HAP-1 (cell line): ENCODE results near the gene WNT9A.
"Not testable (repeated sequence)": the region's sequence is repeated elsewhere in the genome, so short reads cannot be mapped to it uniquely, and the experiment has no call there.

Experiments used
- DNase-seq, 2 experiments: peaks; one replicate each; pipeline ENCODE4 v3.0.0-alpha.2; 2016 to 2020; ENCODE audit warnings: low spot score in 2 of 2
- H3K27me3 ChIP-seq: fragments of 250-450 bp; sonication (Bioruptor Pico); 2 replicates; pipeline ENCODE4 v1.5.1; 2020; ENCODE audit warnings: low read depth, mild to moderate bottlenecking, moderate library complexity
- H3K36me3 ChIP-seq: fragments of 250-450 bp; sonication (Bioruptor Pico); replicated peaks from 2 replicates; pipeline ENCODE4 v1.5.1; 2020; ENCODE audit warnings: mild to moderate bottlenecking
- H3K4me1 ChIP-seq: fragments of 250-450 bp; sonication (Bioruptor Pico); 2 replicates; pipeline ENCODE4 v1.5.1; 2020; ENCODE audit warnings: mild to moderate bottlenecking
- H3K4me3 ChIP-seq: fragments of 250-450 bp; sonication (Bioruptor Pico); 2 replicates; pipeline ENCODE4 v1.5.1; 2020; ENCODE audit warnings: mild to moderate bottlenecking, moderate library complexity
- H3K9me3 ChIP-seq: fragments of 250-450 bp; sonication (Bioruptor Pico); 2 replicates; pipeline ENCODE4 v1.5.1; 2020; ENCODE audit warnings: mild to moderate bottlenecking, moderate library complexity
- in situ Hi-C: fragments of 300-500 bp; cut with MboI; formaldehyde crosslinking; loops from 3 replicates; pipeline ENCODE4 v1.14.3; 2020; ENCODE audit warnings: low sequenced_read_pairs, inconsistent platforms, mixed read lengths

WNT9A gene

DNA sequence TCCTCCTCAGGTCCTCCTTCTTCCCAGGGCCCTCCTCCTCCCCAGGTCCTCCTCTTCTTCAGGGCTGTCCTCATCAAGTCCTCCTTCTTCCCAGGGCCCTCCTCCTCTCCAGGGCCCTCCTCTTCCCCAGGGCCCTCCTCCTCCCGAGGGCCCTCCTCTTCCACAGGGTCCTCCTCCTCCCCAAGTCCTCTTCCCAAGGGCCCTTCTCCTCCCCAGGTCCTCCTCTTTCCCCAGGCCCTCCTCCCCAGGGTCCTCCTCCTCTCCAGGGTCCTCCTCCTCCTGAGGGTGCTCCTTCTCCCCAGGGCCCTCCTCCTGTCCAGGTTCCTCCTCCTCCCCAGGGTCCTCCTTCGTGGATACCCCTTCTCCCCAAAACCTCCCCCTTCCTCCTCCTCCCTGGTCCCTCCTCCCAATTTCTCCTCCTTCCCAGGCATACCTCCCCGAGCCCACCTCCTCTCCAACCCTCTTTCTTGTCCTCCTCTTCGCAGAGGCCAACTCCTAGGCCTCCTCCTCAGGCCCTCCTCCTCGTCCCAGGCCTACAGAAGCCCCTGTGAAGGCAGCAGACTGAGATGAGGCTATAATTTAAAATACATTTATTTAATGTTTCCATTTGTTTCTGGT lies 29.5 kb downstream of the WNT9A start:
- H3K9me3 ChIP-seq = no peaks in the 10 kb centered on the region
- no peak overlapping the region for H3K4me3 ChIP-seq
- no peaks in the 10 kb centered on the region for H3K36me3 ChIP-seq
- in situ Hi-C loops = no loop called here
- H3K4me1 ChIP-seq = no peaks in the 10 kb centered on the region
- H3K27me3 ChIP-seq = no peaks in the 10 kb centered on the region
- DNase-seq = no peak

DNA sequence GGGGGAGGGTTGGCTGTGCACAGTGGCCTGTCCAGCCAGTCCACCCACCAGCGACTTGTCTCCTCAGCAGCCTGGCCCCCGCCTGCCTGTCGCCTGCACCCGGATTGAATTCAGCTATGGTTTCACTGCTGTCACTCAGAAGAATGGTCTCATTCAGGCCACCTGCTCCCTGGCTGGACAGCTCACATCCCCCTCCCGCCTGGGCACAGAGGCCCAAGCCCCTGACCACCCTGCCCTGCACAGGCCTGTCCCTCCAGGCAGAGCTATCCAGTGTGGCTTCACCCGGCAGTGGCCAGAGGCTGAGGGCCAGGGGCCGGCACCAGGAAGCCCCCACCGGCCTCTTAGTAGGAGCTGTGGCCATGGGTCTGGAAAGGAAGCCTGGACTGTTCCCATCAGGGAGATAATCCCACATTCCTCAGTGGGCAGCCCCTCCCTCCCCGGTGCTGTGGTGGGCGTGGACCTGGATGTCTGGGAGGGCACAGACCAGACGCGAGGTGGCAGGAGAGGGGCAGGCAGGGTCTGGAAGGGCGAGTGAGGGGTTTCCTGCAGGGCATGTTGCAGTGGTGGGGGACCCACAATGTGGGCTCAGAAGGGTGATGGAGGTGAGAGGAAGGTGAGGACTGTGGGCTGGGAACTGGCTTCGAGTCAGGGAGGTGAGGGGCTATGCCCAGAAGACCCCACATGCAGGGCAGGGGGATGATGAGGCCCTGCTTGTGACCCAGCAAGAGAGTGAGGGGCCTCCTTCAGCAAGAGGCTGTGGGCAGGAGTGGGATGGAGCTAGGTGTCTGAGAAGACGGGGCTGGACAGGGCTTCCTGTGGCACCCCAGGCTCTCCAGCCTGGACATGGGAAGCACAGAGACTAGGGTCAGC lies 30.4 kb downstream of the WNT9A start:
- Histone ChIP-seq H3K4me1 (no peaks in the 10 kb centered on the region), H3K27me3 (no peaks in the 10 kb centered on the region), H3K4me3 (no peak overlapping the region), H3K36me3 (no peaks in the 10 kb centered on the region), H3K9me3 (no peaks in the 10 kb centered on the region)
- DNase-seq = peak in 1 of 2 experiments; percentile 30
- in situ Hi-C loops = no loop called here

DNA sequence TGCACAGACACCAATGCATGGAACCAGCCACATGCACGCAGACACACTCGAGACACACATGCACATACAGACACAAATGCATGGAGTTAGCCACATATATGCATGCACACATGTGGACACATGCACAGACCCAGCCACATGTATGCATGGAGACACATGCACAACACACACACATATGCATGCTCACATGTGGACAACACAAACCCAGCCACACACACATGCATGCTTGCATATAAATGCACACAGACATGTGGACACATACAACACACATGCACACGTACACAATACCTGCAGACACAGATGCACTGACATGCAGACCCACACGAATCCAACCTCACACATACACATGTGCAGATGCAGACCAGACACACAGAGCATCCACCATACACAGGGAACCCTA lies 31.1 kb downstream of the WNT9A start:
- in situ Hi-C loops = no loop called here
- DNase-seq = no peak
- Histone ChIP-seq H3K36me3 (no peaks in the 10 kb centered on the region), H3K27me3 (no peaks in the 10 kb centered on the region), H3K4me1 (no peaks in the 10 kb centered on the region), H3K9me3 (no peaks in the 10 kb centered on the region), H3K4me3 (no peak overlapping the region)

DNA sequence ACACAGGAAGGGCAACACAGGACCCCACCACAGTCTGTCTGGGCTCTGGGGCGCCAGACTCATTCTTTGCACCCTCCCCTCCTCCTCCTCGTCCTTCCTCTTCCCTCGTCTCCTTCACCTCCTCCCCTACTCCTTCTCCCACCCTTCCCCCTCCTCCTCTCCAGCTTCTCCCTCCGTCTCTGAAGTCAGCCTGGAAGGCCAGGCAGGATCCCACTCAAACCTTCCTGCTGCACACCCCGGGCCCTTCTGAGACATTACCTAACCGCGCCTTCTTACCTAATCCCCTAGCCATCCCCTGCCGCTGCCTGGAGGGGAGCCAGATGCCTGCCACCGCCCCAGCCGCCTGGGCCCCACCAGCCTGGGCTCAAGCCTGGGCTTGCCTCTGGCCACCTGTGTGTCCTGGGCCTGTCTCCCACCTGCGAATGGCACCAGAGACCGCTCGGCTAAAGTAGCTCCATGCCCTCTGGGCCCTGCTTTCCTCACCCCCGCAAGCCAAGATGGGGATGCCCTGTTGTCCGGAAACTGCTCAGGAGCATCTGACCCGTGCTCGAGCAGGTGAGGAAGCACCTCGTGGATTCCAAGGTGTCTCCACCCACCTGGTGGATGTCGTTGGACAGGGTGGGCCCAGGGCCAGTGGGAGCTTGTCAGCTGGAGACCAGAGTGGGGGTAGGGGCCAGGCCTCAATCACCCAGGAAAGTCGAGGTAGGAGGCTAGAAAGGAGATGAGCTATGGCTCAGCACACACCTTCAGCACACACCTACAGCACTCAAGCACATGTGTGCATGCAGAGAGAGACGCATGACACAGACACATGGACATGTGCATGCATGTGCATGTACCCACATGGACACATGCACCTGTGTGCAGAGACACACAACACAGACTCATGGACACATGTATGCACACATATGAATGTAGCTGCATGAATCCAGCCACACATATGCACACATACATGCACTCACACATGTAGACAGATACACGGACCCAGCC lies 31.9 kb downstream of the WNT9A start:
- H3K4me3 ChIP-seq = no peak overlapping the region
- no peaks in the 10 kb centered on the region for H3K36me3 ChIP-seq
- H3K27me3 ChIP-seq = no peaks in the 10 kb centered on the region
- in situ Hi-C loops = no loop called here
- H3K9me3 ChIP-seq = no peaks in the 10 kb centered on the region
- H3K4me1 ChIP-seq = no peaks in the 10 kb centered on the region
- DNase-seq = no peak

DNA sequence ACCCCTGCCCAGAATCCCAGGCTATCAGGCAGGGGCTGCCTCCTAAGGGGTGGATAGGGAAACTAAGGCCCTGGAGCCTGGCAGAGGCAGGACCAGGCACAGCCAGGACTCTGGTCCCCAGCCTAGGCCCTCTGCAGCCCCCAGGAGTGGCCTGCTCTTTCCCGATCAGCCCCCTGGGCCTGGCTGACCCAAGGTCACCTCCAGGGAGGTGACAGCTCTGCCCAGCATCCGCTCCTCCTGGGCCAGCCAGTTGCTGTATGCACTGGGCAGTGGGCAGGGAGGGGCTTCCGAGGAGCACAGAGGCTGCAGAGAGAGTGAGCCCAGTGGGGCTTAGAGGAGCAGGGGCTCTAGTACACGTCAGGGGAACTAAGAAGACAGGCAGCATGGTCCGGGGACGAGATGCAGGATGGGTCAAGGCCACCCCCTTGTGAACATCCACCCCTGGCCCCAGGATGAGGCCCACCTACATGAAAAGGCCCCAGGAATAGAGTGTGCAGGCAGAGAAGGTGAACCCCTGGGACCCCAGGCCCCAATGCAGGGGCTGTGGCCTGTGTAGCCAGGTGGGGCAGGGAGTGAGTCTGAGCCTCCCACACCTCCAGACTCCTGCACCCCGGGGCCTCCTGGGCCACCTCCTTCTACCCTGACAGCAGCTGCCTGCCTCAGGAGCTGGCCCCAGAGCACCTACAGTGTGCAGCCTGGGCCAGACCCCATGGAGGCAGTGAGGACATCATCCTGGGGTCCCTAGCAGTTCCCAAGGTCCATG lies 32.8 kb downstream of the WNT9A start:
- in situ Hi-C loops = no loop called here
- Histone ChIP-seq H3K4me1 (no peaks in the 10 kb centered on the region), H3K4me3 (no peak overlapping the region), H3K36me3 (no peaks in the 10 kb centered on the region), H3K9me3 (no peaks in the 10 kb centered on the region), H3K27me3 (no peaks in the 10 kb centered on the region)
- DNase-seq = no peak

DNA sequence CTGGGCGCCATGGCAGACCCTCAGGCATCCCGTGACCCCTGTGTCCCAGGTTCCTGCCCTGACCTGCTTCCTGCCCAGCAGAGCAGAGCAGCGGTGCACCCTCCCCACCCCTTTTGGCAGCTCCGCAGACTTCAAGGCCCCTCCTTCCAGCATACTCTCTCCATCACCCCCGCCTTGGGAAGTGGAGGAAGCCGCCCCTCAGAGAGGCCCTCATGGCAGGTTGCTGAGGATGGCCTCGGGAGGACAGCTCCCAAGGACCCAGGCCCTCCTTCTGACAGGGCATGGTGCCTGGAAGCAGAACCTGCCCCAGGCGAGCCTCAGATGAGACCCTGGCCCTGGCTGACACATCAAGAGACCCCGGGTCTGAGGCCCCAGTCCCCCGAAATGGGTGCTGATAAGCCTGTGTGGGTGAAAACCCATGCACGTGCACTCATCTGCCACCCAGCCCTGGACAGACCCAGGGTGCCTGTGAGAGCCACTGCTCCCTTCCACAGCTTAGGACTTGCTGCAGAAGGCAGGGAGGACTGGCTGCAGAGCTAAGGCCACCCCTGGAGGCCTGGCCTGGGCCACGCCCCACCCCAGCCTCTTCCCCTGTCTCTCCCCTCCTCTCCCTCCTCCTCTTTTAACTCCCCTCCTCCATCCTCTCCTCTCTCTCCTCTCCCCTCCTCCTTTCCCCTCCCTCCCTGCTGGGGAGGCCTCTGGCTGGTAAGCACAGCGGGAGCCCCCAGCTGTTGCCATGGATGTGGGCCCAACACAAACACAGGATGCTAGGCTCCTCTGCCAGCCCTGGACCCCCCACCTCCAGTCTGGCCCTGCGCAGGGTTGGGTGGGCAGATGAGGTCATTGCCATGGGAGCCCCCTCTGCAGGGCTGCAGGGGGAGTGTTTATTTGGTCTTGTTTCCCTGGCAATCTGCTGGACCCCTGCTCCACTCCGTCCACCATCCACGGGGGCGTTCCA lies 33.7 kb downstream of the WNT9A start:
- H3K36me3 ChIP-seq = no peaks in the 10 kb centered on the region
- no peak overlapping the region for H3K4me3 ChIP-seq
- in situ Hi-C loops = no loop called here
- H3K27me3 ChIP-seq = no peaks in the 10 kb centered on the region
- DNase-seq = no peak
- H3K9me3 ChIP-seq = no peaks in the 10 kb centered on the region
- H3K4me1 ChIP-seq = no peaks in the 10 kb centered on the region

DNA sequence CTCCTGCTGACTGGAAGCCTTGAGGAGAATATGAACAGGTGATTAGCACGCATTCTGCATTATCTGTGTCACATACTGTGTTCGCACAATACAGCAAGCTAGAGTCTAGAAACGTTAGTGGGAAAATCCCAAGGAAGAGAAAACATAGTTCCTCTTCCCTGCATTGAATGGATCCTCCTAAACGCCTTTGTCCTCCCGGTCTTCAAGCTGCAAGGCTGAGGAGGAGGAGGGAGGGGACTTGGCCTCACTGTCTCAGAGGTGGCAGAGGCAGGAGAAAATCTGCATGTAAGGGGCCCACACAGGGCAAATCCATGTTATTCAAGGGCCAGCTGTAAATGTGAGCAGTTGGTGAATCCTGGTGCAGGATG lies 34.4 kb downstream of the WNT9A start:
- H3K4me3 ChIP-seq = no peak overlapping the region
- no peaks in the 10 kb centered on the region for H3K9me3 ChIP-seq
- in situ Hi-C loops = no loop called here
- no peaks in the 10 kb centered on the region for H3K4me1 ChIP-seq
- no peaks in the 10 kb centered on the region for H3K36me3 ChIP-seq
- DNase-seq = no peak
- H3K27me3 ChIP-seq = no peaks in the 10 kb centered on the region

DNA sequence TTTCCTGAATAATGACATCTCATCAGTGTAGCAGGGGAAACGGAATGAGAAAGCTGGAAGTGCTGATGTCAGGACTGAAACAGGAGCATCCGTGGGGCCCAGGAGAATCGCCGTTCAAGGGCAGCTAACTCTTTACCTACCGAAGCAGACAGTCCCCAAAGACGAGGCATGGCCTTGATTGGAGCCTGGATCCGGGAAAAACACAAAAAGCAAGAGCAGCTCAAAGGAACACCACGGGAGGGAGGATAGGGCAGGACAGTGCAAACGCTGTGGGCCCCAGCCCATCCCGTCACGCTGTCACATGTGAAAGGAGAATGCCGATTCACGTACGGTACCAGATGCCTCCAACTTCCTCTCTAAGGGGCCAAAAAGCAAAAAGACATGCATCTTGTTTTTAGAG lies 34.9 kb downstream of the WNT9A start:
- Histone ChIP-seq H3K36me3 (no peaks in the 10 kb centered on the region), H3K27me3 (no peaks in the 10 kb centered on the region), H3K4me3 (no peak overlapping the region), H3K4me1 (no peaks in the 10 kb centered on the region), H3K9me3 (no peaks in the 10 kb centered on the region)
- no peak for DNase-seq
- in situ Hi-C loops = no loop called here

DNA sequence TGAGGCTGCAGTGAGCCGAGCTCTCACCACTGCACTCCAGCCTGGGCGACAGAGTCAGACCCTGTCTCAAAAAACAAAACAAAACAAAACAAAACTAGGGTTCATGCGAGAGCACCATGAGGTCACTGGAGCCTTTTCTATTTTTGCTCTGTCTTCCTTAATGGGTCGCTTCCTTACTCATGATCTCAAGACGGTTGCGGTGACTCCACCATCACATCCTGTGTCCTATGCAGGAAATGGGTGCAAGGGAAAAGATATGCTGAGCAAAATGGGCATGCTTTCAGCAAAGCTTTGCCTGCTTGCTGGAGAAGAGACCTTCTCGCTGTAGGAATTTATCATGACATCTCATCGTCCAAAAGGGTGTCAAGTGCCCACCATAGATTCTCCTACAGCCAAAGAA lies 36.4 kb downstream of the WNT9A start:
- in situ Hi-C loops = no loop called here
- no peak for DNase-seq
- Histone ChIP-seq H3K4me3 (no peak overlapping the region), H3K27me3 (no peaks in the 10 kb centered on the region), H3K36me3 (no peaks in the 10 kb centered on the region), H3K4me1 (no peaks in the 10 kb centered on the region), H3K9me3 (no peaks in the 10 kb centered on the region)

DNA sequence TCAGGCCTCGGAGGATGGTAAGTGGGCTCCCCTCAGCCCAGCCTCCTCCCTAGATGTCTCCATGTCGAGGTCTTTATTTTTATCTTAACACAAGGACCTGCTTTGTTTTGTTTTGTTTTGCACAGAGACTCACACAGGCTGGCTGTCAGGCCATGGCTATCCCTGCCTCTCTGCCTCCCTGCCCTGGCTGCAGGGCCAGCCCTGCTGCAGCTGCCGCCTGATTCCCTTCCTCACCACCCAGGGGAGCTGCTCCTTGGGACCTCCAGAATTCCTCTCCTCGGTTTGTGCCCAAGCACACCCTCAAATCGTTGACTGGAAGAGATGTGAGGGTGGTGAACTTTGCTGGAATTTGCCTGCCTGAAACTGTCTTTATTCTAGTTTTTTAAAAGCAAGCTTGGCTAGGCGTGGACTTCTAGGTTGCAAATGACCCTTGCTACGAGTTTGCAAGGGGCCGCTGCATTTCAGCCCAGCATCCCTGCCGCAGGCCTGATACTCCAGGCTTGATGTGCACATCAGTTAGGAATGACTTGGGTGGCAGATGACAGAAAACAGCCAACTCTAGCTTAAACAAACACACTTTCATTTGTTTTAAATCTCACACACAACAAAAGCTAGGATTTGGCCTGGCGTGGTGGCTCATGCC lies 37.1 kb downstream of the WNT9A start:
- in situ Hi-C loops = no loop called here

DNA sequence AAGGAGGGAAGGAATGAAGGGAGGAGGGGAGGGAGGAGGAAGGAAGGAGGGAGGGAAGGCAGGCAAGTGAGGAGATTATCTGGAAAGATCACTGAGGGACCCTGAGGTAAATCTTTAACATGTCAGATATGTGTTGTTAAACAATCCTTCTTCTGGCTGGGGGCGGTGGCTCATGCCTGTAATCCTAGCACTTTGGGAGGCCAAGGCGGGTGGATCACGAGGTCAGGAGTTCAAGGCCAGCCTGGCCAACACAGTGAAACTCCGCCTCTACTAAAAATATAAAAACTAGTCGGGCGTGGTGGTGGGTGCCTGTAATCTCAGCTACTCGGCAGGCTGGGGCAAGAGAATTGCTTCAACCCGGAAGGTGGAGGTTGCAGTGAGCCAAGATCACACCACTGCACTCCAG lies 37.8 kb downstream of the WNT9A start:
- DNase-seq, H3K4me1 ChIP-seq, in situ Hi-C loops, H3K36me3 ChIP-seq, H3K4me3 ChIP-seq, H3K9me3 ChIP-seq, H3K27me3 ChIP-seq: not testable (repeated sequence)

More for the DNA sequence above, 37.1 kb downstream of the WNT9A start:
- no peaks in the 10 kb centered on the region for H3K4me1 ChIP-seq
- no peak for DNase-seq
- H3K27me3 ChIP-seq = no peaks in the 10 kb centered on the region
- H3K9me3 ChIP-seq = no peaks in the 10 kb centered on the region
- no peak overlapping the region for H3K4me3 ChIP-seq
- no peaks in the 10 kb centered on the region for H3K36me3 ChIP-seq

DNA sequence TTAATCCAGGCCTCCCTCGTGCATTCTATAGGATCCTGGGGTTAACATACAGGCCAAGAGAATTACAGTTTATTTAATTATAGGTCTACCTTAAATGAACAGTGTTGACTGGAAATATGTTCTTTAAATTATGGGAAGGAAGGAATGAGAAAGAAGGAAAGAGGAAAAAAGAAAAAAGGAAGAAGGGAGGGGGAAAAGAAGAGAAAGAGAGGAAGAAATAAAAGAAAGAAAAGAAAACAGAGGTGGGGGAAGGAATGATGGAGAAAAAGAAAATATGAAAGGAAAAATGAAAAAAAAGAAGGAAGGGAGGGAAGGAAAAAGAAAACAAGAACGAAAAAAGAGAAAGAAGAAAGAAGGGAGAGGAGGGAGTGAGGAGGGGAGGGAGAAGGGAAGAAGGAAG lies 38.5 kb downstream of the WNT9A start:
- no peaks in the 10 kb centered on the region for H3K27me3 ChIP-seq
- no peak overlapping the region for H3K4me3 ChIP-seq
- no peak for DNase-seq
- in situ Hi-C loops = no loop called here
- H3K4me1 ChIP-seq = no peaks in the 10 kb centered on the region
- H3K36me3 ChIP-seq = no peaks in the 10 kb centered on the region
- H3K9me3 ChIP-seq = no peaks in the 10 kb centered on the region
